Muscle of arm (tissue), 12 donors: ENCODE data around the gene CLEC2D. TPM values are rescaled to one million over a fixed set of nuclear protein-coding genes. Genes with fewer than 3 reads are reported as not detected.
"Not testable (repeated sequence)": the region's sequence is repeated elsewhere in the genome, so short reads cannot be mapped to it uniquely, and the experiment has no call there.

Experiments
- DNase-seq: peaks from one replicate; pipeline ENCODE4 v3.0.0-alpha.2; 2013
- polyA plus RNA-seq, 12 donors: library from polyadenylated mRNA; unstranded; fragments of 120-200 nt; gene quantifications; one replicate each; pipeline ENCODE4 v1.2.1, GENCODE V29; 2013; ENCODE audit not compliant: insufficient read length in 12 of 12

CLEC2D gene
- polyA plus RNA-seq, 12 donors = 3.0 to 25.2 (median 9.2) TPM; not detected in 1

GRCh38 chr12:9729082-9729481 lies 59.6 kb downstream of the CLEC2D start:
- no peak for DNase-seq

- no peak for DNase-seq
Observed at GRCh38 chr12:9730011-9730410, 60.5 kb downstream of the CLEC2D start.

DNA sequence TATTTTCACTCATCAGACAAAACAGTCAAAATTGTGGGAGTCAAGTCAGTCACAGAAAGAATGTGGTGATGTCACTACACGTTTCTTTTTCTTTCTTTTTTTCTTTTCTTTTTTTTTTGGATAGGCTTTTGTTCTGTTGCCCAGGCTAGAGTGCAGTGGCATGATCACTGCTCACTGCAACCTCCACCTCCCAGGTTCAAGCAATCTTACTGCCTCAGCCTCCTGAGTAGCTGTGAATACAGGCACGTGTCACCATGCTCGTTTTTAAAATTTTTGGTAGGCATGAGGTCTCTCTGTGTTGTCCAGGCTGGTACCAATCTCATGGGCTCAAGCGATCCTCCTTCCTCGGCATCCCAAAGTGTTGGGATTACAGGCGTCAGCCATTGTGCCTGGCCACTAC lies 61.1 kb downstream of the CLEC2D start:
- no peak for DNase-seq

- no peak for DNase-seq
Observed at GRCh38 chr12:9731393-9731792, 61.9 kb downstream of the CLEC2D start.

DNA sequence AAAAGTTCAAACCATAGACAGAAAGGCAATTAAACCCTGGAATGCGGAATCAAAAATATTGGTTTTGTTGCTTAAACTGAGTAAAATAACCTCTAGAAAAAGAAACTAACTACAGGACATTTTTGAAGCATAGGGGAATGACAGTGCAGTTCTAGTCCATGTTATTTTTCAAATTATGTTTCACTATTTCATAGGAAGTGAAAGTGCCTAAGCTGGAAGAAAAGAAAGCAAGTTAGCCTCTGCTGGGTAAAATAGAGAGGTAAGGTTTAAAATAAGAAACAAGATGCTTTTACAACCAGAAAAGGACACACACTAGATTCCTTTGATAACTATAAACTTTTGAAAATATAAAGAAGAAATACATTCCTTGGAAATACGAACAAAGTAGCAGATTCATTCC lies 62.3 kb downstream of the CLEC2D start:
- no peak for DNase-seq

- DNase-seq = no peak
Observed at GRCh38 chr12:9732921-9733461, 63.5 kb downstream of the CLEC2D start, which contains the start of gene CLECL1. Gene CLECL1, minus strand, starts transcription at chr12:9733097.

- no peak for DNase-seq
Observed at GRCh38 chr12:9735601-9736000, 66.1 kb downstream of the CLEC2D start.

GRCh38 chr12:9736936-9737705 lies 67.6 kb downstream of the CLEC2D start:
- DNase-seq = no peak

DNA sequence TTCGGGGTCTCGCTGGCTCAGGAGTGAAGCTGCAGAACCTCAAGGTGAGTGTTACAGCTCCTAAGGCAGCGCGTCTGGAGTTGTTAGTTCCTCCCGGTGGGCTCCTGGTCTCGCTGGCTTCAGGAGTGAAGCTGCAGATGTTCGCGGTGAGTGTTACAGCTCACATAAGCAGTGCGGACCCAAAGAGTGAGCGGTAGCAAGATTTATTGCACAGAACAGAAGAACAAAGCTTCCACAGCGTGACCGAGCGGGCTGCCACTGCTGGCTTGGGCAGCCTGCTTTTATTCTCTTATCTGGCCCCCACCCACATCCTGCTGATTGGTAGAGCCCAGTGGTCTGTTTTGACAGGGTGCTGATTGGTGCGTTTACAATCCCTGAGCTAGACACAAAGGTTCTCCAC lies 69.4 kb downstream of the CLEC2D start:
- DNase-seq = not testable (repeated sequence)

- not testable (repeated sequence) for DNase-seq
Observed at GRCh38 chr12:9739404-9740105, 70.0 kb downstream of the CLEC2D start.

DNA sequence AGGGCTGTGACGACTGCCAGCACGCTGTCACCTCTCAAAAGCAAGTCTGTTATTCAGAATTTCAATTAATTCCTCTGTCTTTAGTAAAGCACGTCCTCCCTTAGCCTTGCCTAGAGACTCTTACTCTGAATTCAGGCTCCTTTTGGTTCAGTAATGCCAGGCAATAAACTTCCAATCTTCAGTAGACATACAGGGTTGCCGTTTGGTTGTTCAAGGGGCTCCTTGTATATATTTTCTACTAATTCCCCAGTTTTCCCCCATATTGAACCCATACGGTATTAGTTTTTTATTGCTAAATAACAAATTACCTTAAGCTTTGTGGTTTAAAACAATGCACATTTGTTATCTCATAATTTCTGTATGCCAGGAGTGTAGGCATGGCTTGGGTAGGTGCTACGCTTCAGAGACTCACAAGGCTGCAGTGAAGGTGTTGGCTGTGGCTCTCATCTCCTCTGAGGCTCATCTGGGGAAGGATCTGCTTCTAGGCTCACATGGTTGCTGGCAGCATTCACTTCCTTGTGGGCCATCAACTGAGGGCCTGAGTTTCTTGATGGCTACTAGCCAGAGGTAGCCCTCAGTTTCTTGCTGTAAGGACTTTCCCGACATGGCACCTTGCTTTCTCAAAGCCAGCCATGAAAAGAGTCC lies 70.7 kb downstream of the CLEC2D start:
- DNase-seq = no peak

GRCh38 chr12:9741726-9742125 lies 72.2 kb downstream of the CLEC2D start:
- no peak for DNase-seq

GRCh38 chr12:9742661-9743060 lies 73.1 kb downstream of the CLEC2D start:
- DNase-seq = no peak

- DNase-seq = no peak
Observed at GRCh38 chr12:9745199-9745598, 75.7 kb downstream of the CLEC2D start.

Other genes starting within 250 kb of the CLEC2D start
- gene KLRB1, start 61.8 kb upstream of the CLEC2D start, polyA plus RNA-seq = 1 to 10 TPM in 3 of 12 donors, under 1 TPM in 7, not detected in 2; 0.14 to 2.0 (median 0.81) TPM
- gene CLECL1, start 63.4 kb downstream of the CLEC2D start, polyA plus RNA-seq = under 1 TPM in 2 of 12 donors, not detected in 10; 0.21 to 0.91 TPM
- 1 to 10 TPM in 6 of 12 donors, under 1 TPM in 4, not detected in 2; 0.66 to 5.8 (median 1.1) TPM for gene CD69, start 91.2 kb downstream of the CLEC2D start, polyA plus RNA-seq
- under 1 TPM in 8 of 12 donors, not detected in 4; 0.14 to 0.85 (median 0.46) TPM for gene KLRF1, start 157.8 kb downstream of the CLEC2D start, polyA plus RNA-seq
- 1 to 10 TPM in 10 of 12 donors, not detected in 2; 1.3 to 7.2 (median 1.9) TPM for gene CLEC2B, start 199.6 kb downstream of the CLEC2D start, polyA plus RNA-seq
- under 1 TPM in 2 of 12 donors, not detected in 10; 0.25 to 0.47 TPM for gene KLRF2, start 211.8 kb downstream of the CLEC2D start, polyA plus RNA-seq